HG02763 (cell line): ENCODE measurements around the gene IGSF3.

Source experiments
- ATAC-seq: cut with Tn5 transposase; IDR thresholded peaks from one replicate; pipeline ENCODE4 v1.9.1; 2021; ENCODE audit warnings: mild to moderate bottlenecking, moderate library complexity; ENCODE audit not compliant: unreplicated experiment

IGSF3 gene

DNA sequence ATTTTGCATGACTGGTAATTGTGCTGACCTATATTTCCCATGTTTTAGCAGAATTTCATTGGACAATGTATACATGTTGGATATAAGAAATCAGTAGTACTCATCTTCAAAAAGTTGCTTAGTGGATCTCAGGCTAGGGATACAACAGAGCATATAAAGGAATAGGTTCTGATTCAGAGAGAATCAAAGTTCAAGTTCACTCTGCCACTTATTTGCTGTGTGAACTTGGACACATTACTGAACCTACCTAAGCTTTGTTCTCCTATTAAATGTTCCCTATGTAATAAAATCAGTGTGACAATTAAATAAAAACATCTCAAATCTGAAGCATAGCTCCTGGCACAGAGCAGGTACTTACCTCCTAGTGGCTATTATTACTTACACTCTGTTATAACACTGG is 106.0 kb downstream of the IGSF3 start:
- no peak for ATAC-seq

DNA sequence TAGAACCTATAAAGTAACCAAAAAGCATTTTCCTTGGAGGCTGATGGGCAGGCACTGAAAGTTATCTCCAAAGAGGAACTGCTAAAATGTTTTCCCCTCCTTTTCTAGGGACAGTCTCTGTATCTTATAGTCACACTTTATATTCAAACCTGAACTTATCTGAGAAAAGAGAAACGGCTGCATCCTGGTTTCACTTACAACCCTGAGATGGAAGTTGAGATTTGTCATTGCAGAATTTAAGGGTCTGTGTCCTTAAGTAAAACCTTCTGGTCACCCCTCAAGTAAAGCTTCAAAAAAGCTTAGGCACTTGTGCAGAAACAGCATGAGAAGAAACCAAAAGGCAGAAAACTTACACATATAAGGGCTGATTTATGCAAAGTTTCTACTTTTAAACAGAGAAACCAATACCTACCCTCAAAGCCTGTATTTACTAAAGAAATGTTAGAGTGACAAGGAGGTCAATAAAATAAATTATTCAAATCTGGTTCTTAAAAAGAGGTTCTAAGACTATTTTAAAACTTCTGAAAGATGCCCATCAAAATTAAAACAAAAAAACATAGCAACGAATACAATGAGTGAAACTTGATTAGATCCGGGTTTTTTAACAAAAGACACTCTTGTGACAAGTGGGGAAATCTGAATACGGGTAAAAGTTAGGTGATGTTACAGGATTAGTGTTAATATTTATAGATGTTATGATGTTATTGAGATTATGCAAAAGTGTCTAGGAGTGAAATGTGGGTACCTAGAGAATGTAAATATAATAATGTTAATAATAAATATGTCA is 106.6 kb downstream of the IGSF3 start:
- ATAC-seq, result no peak

DNA sequence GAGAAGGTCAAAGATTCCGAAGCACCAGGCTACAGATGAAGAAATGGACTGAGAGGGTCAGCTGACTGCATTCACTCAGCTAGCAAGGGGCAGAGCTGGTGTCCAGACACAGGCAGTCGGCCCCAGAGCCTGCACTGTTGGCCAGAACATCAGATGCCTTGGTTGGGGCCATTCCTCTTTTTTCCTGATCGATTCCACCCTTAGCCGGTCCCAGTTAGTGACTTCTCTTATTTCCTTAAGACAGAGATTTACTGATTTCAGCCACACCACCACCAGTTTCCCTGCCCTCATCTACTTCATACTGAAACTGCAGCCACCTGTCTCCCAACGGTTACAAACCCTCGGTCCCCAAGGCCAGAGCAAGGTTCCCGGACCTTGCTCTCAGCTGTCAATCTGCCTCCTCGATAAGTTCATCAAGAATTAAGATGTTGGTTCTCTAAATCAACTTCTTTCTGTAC is 108.2 kb downstream of the IGSF3 start:
- ATAC-seq, result peak; percentile 42

- ATAC-seq, result no peak
Observed at GRCh38 chr1:116558571-116558970, 109.0 kb downstream of the IGSF3 start.

DNA sequence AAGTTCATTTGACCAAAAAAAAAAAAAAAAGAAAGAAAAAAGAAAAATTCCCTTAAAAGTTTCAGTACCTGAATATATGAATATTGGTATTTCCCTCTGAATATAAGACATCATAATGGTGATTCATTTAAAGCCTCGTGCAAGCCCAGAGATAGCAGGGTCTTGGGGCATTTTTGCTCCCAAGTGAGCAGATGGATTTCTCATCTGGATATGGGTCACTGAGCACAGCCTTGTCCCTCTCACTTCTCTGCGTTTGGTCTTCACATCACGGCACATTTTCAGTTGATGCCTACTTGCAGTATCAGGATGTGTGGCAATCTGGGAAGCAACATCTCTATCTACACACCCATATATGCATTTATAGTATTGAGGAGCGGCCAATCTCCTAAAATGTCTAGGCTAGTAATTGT is 109.4 kb downstream of the IGSF3 start:
- ATAC-seq, result peak; percentile 34

- ATAC-seq, result no peak
Observed at GRCh38 chr1:116557323-116557878, 110.1 kb downstream of the IGSF3 start.

DNA sequence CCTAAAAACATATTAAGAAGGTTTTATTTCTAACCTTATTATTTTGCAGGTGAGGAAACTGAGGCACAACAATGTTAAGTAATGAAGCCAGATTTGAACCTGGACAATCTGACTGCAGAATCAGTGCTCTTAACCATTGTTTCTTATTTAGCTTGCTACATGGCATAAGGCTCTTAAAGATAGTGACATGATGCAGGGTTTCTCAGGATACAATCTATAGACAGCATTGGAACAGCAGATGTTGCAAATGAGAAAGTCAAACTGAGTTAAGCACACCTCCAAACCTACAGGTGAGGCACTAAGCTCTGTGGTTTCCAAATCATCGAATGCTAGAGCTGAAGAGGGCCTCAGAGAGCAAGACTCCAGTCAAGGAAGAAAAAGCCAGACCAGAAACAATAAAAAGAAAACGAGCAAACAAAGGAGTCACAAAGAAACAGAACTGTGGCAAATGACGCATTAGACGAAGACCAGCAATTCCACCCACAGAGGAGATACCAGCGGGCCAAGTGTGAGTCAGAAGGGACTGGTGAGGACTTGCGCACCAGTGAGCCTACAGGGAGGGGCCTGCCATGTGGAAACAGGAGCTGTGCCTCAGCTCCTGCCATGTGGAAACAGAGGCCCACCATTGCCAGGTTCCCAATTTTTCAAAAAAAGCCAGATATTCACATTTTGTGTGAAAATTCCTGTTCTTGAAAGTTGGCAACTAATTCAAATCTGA is 111.1 kb downstream of the IGSF3 start:
- peak; percentile 48 for ATAC-seq

GRCh38 chr1:116554924-116555323 is 112.6 kb downstream of the IGSF3 start:
- ATAC-seq, result no peak

DNA sequence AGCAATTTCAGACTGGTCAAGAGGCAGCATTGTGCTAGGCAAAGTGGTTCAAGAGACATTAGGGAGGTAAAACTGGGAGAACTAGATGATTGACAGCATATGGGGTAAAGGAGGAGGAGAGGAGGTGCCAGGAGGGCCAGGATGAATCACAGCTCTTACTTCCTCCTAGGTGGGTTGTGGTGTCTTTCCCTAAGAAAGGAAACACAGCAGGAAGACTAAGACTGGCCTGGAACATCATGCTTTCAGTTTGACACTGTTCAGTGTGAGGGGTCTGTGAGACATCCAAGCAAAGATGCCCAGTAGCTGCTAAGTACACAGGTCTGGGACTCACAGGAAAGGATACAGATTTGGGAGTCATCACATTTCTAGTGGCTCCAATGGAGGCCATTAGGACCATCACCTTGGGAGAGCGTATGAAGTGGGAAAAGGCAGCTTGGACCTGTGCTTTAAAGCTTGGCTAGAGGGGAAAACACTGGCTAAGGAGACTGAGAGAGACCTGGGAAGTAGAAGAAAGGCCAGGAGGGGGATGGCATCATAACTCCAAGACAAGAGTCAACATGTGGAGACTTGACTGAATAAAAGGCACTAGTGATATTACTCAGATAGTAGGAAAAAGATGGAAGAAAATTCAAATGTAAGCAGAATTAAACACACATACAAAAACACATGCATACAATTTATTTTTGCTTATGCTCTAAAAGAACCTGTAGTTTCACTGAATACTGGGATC is 114.0 kb downstream of the IGSF3 start:
- ATAC-seq, result no peak

DNA sequence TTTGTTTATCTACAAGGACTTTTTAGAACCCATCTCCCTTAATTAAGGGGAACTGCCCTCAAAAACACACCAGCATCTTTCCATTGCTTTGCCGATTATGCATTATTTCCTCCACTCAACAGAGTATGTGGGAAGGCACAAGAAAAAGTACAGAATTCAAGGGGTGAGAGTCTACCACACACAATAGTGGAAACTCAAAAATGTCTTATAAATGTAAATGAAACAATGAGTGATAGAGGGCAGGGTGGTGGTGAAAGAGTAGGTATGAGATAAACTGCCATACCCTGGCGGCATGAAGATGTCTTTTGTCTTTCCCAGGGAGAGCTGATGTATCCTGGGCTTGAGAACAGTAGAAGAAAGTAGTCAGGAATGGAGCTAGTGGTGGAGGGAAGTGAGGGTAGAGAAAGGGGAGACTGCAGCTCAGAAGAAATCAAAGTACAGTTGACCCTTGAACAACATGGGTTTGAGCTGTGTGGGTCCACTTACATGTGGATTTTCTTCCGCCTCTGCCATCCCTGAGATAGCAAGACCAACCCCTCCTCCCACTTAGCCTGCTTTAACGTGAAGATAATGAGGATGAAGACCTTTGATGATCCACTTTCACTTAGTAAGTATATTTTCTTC is 121.1 kb downstream of the IGSF3 start:
- ATAC-seq, result no peak

- peak; percentile 4 for ATAC-seq
Observed at GRCh38 chr1:116545359-116545705, 122.2 kb downstream of the IGSF3 start.

GRCh38 chr1:116544588-116545358 is 122.8 kb downstream of the IGSF3 start:
- peak; percentile 59 for ATAC-seq

DNA sequence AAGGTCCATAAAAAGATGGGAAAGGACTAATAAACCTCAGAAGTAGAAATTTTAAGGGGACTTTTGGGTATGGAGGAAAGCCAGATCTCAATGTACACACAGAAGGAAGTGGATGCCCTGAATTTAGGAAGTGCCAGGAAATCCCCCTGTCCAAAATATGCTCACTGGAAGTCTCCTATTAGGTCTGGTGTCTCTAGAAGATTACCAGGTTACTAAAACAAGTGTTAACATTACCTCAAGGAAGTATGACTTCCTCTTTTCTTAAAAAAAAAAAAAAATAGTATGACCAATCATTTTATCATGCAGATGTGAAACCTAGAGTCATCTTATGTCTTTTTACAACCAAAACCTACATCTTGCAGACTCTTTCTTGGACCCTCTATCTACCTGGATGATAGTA is 127.4 kb downstream of the IGSF3 start:
- ATAC-seq, result peak; percentile 33

DNA sequence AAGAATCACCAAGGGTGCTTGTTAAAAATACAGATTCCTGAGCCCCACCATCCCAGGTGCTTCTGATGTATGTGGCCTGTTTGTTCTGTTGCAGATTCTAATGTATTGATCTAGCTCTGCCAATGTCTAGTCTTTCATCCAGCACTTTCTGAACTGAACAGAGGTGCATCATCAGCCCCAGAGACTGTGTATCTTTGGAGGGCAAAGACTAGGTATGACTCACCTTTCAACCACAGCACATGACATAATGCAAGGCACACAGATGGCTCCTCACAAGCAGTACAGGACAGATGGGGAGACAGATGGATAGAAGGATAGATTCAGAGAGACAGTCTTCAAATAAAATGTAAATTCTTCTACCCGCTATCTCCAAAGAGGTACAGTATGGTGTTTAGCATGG is 129.0 kb downstream of the IGSF3 start:
- peak; percentile 77 for ATAC-seq

- no peak for ATAC-seq
Observed at GRCh38 chr1:116537898-116538297, 129.6 kb downstream of the IGSF3 start.

DNA sequence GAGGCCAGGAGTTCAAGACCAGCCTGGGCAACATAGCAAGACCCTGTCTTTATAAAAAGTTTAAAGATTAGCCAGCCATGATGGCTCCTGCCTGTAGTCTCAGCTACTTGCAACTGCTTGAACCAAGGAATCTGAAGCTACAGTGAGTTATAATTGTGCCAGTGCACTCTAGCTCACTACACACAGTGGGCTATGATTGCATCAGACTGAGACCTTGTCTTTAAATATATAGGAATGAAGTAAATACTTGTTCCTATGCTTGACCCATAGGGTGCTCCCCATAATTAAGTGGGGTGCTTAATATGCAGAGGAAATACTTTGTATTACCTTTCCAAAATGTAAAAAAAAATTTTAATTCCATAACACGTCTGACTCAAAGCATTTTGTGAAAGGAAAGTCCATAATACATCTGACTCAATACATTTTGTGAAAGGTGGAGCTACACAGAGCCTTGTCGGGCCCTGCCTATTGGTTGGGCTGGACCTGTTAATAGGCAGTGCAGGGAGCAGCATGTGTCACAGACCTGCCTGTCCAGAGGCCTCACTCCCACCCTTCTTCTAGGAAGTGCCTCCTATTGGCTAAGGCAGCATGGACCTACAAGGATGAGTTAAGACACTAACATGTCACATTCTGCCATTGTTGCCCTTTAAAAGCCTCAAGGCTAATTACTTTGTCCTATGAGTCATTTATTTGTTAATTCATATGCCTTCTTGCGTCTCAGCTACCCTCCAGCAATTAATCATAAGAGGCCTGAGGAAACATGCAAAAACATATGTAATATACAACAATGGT is 130.3 kb downstream of the IGSF3 start:
- no peak for ATAC-seq

GRCh38 chr1:116534014-116534739 is 133.4 kb downstream of the IGSF3 start:
- ATAC-seq, result no peak

- no peak for ATAC-seq
Observed at GRCh38 chr1:116533429-116533820, 134.1 kb downstream of the IGSF3 start.
